Trophoblast cell (in vitro differentiated cells and primary cell): ENCODE results near the gene SEMA3B.

Source experiments
- DNase-seq, 2 donors: peaks; one replicate each; pipeline ENCODE4 v3.0.0-alpha.2; 2016
- H2AFZ ChIP-seq: 2 replicates; pipeline ENCODE4 v1.6.1; 2013; ENCODE audit warnings: low read length, moderate library complexity, mild to moderate bottlenecking; ENCODE audit not compliant: insufficient read depth, poor library complexity
- H2AK5ac ChIP-seq: 2 replicates; pipeline ENCODE4 v1.6.1; 2013; ENCODE audit warnings: mild to moderate bottlenecking, low read length
- H2BK120ac ChIP-seq: 2 replicates; pipeline ENCODE4 v1.6.1; 2013; ENCODE audit warnings: low read length, mild to moderate bottlenecking, moderate library complexity; ENCODE audit not compliant: insufficient read depth, poor library complexity
- H2BK12ac ChIP-seq: 2 replicates; pipeline ENCODE4 v1.6.1; 2013; ENCODE audit warnings: mild to moderate bottlenecking, low read length, moderate library complexity
- H2BK5ac ChIP-seq: 2 replicates; pipeline ENCODE4 v1.6.1; 2013; ENCODE audit warnings: low read length, low read depth, moderate library complexity, mild to moderate bottlenecking; ENCODE audit not compliant: poor library complexity
- H3K14ac ChIP-seq: 2 replicates; pipeline ENCODE4 v1.6.1; 2013; ENCODE audit warnings: mild to moderate bottlenecking, low read length
- H3K18ac ChIP-seq: 2 replicates; pipeline ENCODE4 v1.6.1; 2013; ENCODE audit warnings: mild to moderate bottlenecking, low read length
- H3K23ac ChIP-seq: 2 replicates; pipeline ENCODE4 v1.6.1; 2013; ENCODE audit warnings: low read length
- H3K27ac ChIP-seq: 2 replicates; pipeline ENCODE4 v1.5.1; 2013; ENCODE audit warnings: low read depth, mild to moderate bottlenecking, inconsistent platforms, low read length, moderate library complexity
- H3K27me3 ChIP-seq: 2 replicates; pipeline ENCODE4 v1.6.1; 2013; ENCODE audit warnings: inconsistent platforms, mild to moderate bottlenecking, low read length, moderate library complexity; ENCODE audit not compliant: insufficient read depth
- H3K36me3 ChIP-seq, 2 experiments: 1 replicate in 1 of 2; 2 replicates in 1 of 2; pipeline ENCODE4 v1.6.1; 2013; ENCODE audit warnings: low read length in 2 of 2, mild to moderate bottlenecking in 2 of 2, moderate library complexity in 1 of 2; ENCODE audit not compliant: insufficient read depth in 2 of 2, control insufficient read depth in 1 of 2
- H3K4ac ChIP-seq: 2 replicates; pipeline ENCODE4 v1.6.1; 2013; ENCODE audit warnings: low read depth, mild to moderate bottlenecking, low read length, moderate library complexity
- H3K4me1 ChIP-seq, 2 experiments: 1 replicate in 1 of 2; 2 replicates in 1 of 2; pipeline ENCODE4 v1.6.1; 2013; ENCODE audit warnings: low read length in 2 of 2, mild to moderate bottlenecking in 2 of 2, moderate library complexity in 1 of 2; ENCODE audit not compliant: insufficient read depth in 2 of 2, control insufficient read depth in 1 of 2
- H3K4me2 ChIP-seq: 2 replicates; pipeline ENCODE4 v1.6.1; 2013; ENCODE audit warnings: inconsistent platforms, mild to moderate bottlenecking, low read length, moderate library complexity
- H3K4me3 ChIP-seq: 2 replicates; pipeline ENCODE4 v1.5.1; 2013; ENCODE audit warnings: mild to moderate bottlenecking, low read depth, low read length, inconsistent platforms
- H3K79me1 ChIP-seq: one replicate; pipeline ENCODE4 v1.6.1; 2013; ENCODE audit warnings: low read length
- H3K79me2 ChIP-seq: 2 replicates; pipeline ENCODE4 v1.6.1; 2013; ENCODE audit warnings: low read length, mild to moderate bottlenecking; ENCODE audit not compliant: control insufficient read depth, insufficient read depth, poor library complexity
- H3K9ac ChIP-seq: 2 replicates; pipeline ENCODE4 v1.6.1; 2013; ENCODE audit warnings: mild to moderate bottlenecking, low read length
- H3K9me3 ChIP-seq: 2 replicates; pipeline ENCODE4 v1.6.1; 2013; ENCODE audit warnings: low read depth, mild to moderate bottlenecking, control low read depth, inconsistent platforms, low read length; ENCODE audit not compliant: insufficient read depth
- H4K12ac ChIP-seq: 2 replicates; pipeline ENCODE4 v1.6.1; 2013; ENCODE audit warnings: low read depth, mild to moderate bottlenecking, low read length, moderate library complexity
- H4K8ac ChIP-seq: 2 replicates; pipeline ENCODE4 v1.6.1; 2013; ENCODE audit warnings: low read depth, mild to moderate bottlenecking, low read length, moderate library complexity
- H4K91ac ChIP-seq: one replicate; pipeline ENCODE4 v1.6.1; 2013; ENCODE audit warnings: low read depth, mild to moderate bottlenecking, low read length, moderate library complexity
- WGBS: extraction: QIAGEN DNeasy Blood & Tissue Kit; methylation state at CpG from one replicate; pipeline ENCODE4 v1.1.7; 2013; ENCODE audit warnings: missing lambda C conversion rate; ENCODE audit not compliant: insufficient read length, insufficient coverage; ENCODE audit errors: extremely low coverage; 5-methylcytosine and 5-hydroxymethylcytosine counted together

Gene SEMA3B

DNA sequence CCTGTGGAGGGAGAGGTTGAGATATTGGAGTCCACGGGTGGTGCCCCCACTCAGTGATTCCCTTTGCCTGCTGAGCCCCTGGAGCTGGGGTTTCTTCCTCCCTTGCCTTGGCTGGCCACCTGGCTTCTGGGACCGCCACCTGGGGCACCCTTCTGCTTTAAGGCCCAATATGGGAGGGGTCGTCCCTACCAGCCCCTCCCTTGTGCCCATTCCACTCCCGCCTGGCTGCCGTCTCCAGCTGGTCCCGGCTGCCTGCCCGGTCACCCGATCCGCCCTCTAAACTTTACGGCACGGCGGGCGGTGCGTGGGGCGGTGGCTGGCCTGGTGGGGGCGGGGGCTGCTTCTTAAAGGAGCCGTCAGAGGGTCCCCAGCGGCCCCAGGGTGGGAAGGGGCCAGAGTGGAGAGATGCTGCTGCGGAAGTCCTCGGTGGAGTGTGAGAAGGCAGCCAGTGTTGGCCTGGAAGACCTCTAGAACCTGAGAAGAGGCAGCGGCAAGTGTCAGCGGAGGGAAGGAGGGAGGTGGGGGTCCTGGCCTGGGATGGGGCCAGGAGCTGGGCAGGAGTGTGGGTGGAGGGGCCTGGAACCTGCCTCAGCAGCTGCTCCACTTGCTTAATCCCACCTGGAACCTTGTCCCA, 1.6 kb upstream of the SEMA3B start:
- Histone ChIP-seq H3K4ac (no peak overlapping the region), H3K18ac (no peak overlapping the region), H3K14ac (peak overlapping the region; percentile 30), H3K79me2 (peaks cover 7% of the 10 kb centered on the region), H3K4me1 (peaks cover 50 to 51% of the 10 kb centered on the region in 2 experiments), H2BK120ac (peak overlapping the region; percentile 16), H3K9me3 (no peaks in the 10 kb centered on the region), H4K8ac (no peak overlapping the region), H3K36me3 (no peaks in the 10 kb centered on the region), H2BK12ac (peak overlapping the region; percentile 70), H3K9ac (no peak overlapping the region), H3K4me3 (no peak overlapping the region), H3K23ac (no peak overlapping the region), H2BK5ac (no peak overlapping the region), H3K27me3 (no peaks in the 10 kb centered on the region), H4K12ac (no peak overlapping the region), H2AFZ (no peak overlapping the region), H3K79me1 (peaks cover 29% of the 10 kb centered on the region), H2AK5ac (peak overlapping the region; percentile 89), H3K27ac (no peak overlapping the region), H3K4me2 (no peak overlapping the region), H4K91ac (peak overlapping the region; percentile 98)
- no CpG with 5 or more reads among the region's 22 CpGs for WGBS
- DNase-seq: peak in 1 of 2 donors; percentile 25

DNA sequence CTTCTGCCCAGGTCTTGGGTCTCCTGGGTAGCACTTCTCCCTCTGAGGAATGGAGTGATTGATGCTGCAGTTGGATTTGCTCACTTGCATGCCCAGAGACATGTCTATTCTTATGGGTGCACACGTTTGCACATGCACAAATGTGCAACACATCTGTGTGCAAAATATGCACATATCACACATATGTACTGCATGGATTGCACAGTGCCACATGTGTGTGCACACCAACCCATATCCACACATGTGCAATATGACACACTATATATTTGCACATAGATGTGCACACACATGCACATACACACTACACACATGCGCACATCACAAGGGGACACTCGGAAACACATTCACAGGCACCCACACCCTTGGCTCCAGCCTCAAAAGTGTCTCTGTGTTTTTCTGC, 671 bp upstream of the SEMA3B start:
- Histone ChIP-seq H4K8ac (no peak overlapping the region), H4K12ac (no peak overlapping the region), H3K4me1 (peaks cover 53 to 54% of the 10 kb centered on the region in 2 experiments), H3K79me2 (peaks cover 7% of the 10 kb centered on the region), H2AFZ (no peak overlapping the region), H2BK12ac (no peak overlapping the region), H3K27ac (no peak overlapping the region), H3K14ac (no peak overlapping the region), H3K79me1 (peaks cover 30% of the 10 kb centered on the region), H3K36me3 (no peaks in the 10 kb centered on the region), H2BK120ac (no peak overlapping the region), H2BK5ac (no peak overlapping the region), H3K18ac (no peak overlapping the region), H2AK5ac (no peak overlapping the region), H3K27me3 (no peaks in the 10 kb centered on the region), H3K4me2 (no peak overlapping the region), H3K4ac (no peak overlapping the region), H4K91ac (no peak overlapping the region), H3K9ac (no peak overlapping the region), H3K23ac (no peak overlapping the region), H3K9me3 (no peaks in the 10 kb centered on the region), H3K4me3 (no peak overlapping the region)
- DNase-seq: no peak
- WGBS: no CpG with 5 or more reads among the region's 3 CpGs

DNA sequence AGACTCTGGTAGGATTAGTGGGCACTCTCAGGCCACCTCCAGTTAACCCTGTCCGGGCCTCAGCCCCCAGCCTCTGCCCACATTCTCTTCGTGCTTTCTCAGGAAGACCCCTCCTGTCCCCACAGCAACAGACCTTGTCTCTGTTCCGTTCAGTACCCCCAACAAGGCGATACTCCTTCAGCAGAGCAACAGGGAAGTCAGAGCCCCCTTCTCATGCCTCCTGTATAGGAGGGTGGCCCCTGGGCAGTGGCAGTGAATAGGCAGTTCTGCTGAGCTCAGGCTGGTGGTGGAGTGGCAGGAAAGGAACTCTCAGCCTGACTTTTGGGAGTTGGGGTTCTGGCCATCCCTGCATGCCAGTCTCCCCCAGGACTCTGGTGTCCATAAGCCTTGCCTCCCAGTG, 513 bp downstream of the SEMA3B start:
- WGBS: no CpG with 5 or more reads among the region's 4 CpGs
- no peak overlapping the region for H4K8ac ChIP-seq
- H3K18ac ChIP-seq: no peak overlapping the region

DNA sequence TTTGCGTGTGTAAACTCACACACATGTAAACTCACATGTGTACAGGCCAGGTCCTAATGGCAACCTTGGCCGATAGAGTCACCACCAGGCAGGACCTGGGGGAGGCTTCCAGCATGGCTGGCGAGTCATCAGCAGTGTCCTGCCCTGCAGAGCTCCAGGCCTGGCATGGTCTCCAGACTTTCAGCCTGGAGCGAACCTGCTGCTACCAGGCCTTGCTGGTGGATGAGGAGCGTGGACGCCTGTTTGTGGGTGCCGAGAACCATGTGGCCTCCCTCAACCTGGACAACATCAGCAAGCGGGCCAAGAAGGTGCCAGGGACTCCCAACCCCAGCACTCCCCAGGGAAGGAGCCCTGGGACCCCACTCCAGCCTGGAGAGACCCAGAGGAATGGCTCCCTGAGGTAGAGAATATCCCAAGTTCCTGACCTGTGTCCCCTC, 1.0 kb downstream of the SEMA3B start:
- Histone ChIP-seq H3K36me3 (no peaks in the 10 kb centered on the region), H3K18ac (no peak overlapping the region), H3K79me2 (peaks cover 5% of the 10 kb centered on the region), H4K8ac (no peak overlapping the region), H2BK5ac (no peak overlapping the region), H2BK120ac (no peak overlapping the region), H3K4me1 (peaks cover 41 to 42% of the 10 kb centered on the region in 2 experiments), H3K14ac (no peak overlapping the region), H3K79me1 (peaks cover 21% of the 10 kb centered on the region), H3K9ac (no peak overlapping the region), H3K4me2 (no peak overlapping the region), H3K4ac (no peak overlapping the region), H3K4me3 (no peak overlapping the region), H2AK5ac (peak overlapping the region; percentile 4), H3K27ac (no peak overlapping the region), H2AFZ (no peak overlapping the region), H4K91ac (peak overlapping the region; percentile 5), H3K9me3 (no peaks in the 10 kb centered on the region), H3K27me3 (peaks cover 3% of the 10 kb centered on the region), H2BK12ac (peak overlapping the region; percentile 7), H4K12ac (no peak overlapping the region), H3K23ac (no peak overlapping the region)
- no peak for DNase-seq
- WGBS: no CpG with 5 or more reads among the region's 8 CpGs

More for the DNA sequence above, 513 bp downstream of the SEMA3B start:
- H2AK5ac ChIP-seq: peak overlapping the region; percentile 51
- H3K9me3 ChIP-seq: no peaks in the 10 kb centered on the region
- H3K9ac ChIP-seq: no peak overlapping the region
- H3K4ac ChIP-seq: peak overlapping the region; percentile 13
- peak overlapping the region; percentile 44 for H2BK12ac ChIP-seq
- no peak overlapping the region for H3K27ac ChIP-seq
- H3K79me1 ChIP-seq: peaks cover 22% of the 10 kb centered on the region
- peaks cover under 1% of the 10 kb centered on the region for H3K27me3 ChIP-seq
- H4K12ac ChIP-seq: no peak overlapping the region
- no peaks in the 10 kb centered on the region for H3K36me3 ChIP-seq
- H2BK5ac ChIP-seq: no peak overlapping the region
- peaks cover 43 to 44% of the 10 kb centered on the region in 2 experiments for H3K4me1 ChIP-seq
- H2AFZ ChIP-seq: no peak overlapping the region
- peak overlapping the region; percentile 65 for H4K91ac ChIP-seq
- peak overlapping the region; percentile 34 for H2BK120ac ChIP-seq
- H3K14ac ChIP-seq: peak overlapping the region; percentile 16
- H3K4me3 ChIP-seq: no peak overlapping the region
- no peak overlapping the region for H3K4me2 ChIP-seq
- H3K79me2 ChIP-seq: peaks cover 5% of the 10 kb centered on the region
- DNase-seq: no peak
- H3K23ac ChIP-seq: no peak overlapping the region
